PC-9 (cell line): ENCODE results near the gene BORCS5.

ENCODE experiments used
- CTCF ChIP-seq: fragments of 200-600 bp; sonication (generic); conservative IDR thresholded peaks from 2 replicates; pipeline ENCODE4 v1.6.1; 2017; ENCODE audit warnings: mixed run types, antibody characterized with exemption, mild to moderate bottlenecking, moderate library complexity
- EZH2 ChIP-seq: fragments of 200-600 bp; sonication (generic); IDR thresholded peaks from 2 replicates; pipeline ENCODE4 v1.8.0; 2017; ENCODE audit warnings: antibody characterized with exemption, low read depth

- TF ChIP-seq CTCF (no peak), EZH2 (no peak)
Observed at GRCh38 chr12:12502815-12503151, 145.9 kb downstream of the BORCS5 start.
